KMS-11 (cell line): Measurements from ENCODE around the gene LRCH2.

Experiments used
- H2AFZ ChIP-seq: fragments of 200-600 bp; sonication (generic); 2 replicates; pipeline ENCODE4 v1.6.1; 2016; ENCODE audit warnings: antibody characterized with exemption, mixed run types, low read depth
- H3K27ac ChIP-seq: fragments of 200-600 bp; sonication (generic); 2 replicates; pipeline ENCODE4 v1.6.1; 2016; ENCODE audit warnings: mild to moderate bottlenecking, mixed run types
- H3K27me3 ChIP-seq: fragments of 200-600 bp; sonication (generic); 2 replicates; pipeline ENCODE4 v1.6.1; 2017; ENCODE audit warnings: mild to moderate bottlenecking, low read depth, mixed run types, moderate library complexity; ENCODE audit not compliant: insufficient read depth
- H3K36me3 ChIP-seq: fragments of 200-600 bp; sonication (generic); 2 replicates; pipeline ENCODE4 v1.6.1; 2017; ENCODE audit warnings: mild to moderate bottlenecking, mixed run types; ENCODE audit not compliant: insufficient read depth
- H3K4me1 ChIP-seq: fragments of 200-600 bp; sonication (generic); 2 replicates; pipeline ENCODE4 v1.6.1; 2016; ENCODE audit warnings: mild to moderate bottlenecking, low read depth, mixed run types; ENCODE audit not compliant: poor library complexity, severe bottlenecking
- H3K4me2 ChIP-seq: fragments of 200-600 bp; sonication (generic); 2 replicates; pipeline ENCODE4 v1.7.0; 2016; ENCODE audit warnings: mild to moderate bottlenecking, mixed run types
- H3K4me3 ChIP-seq: fragments of 200-600 bp; sonication (generic); IDR thresholded peaks from 2 replicates; pipeline ENCODE4 v1.6.1; 2017; ENCODE audit warnings: low read depth, low read length, mixed read lengths; ENCODE audit not compliant: insufficient read depth
- H3K79me2 ChIP-seq: fragments of 200-600 bp; sonication (generic); 2 replicates; pipeline ENCODE4 v1.6.1; 2016; ENCODE audit warnings: low read depth, mixed run types; ENCODE audit not compliant: insufficient read depth
- H3K9ac ChIP-seq: fragments of 200-600 bp; sonication (generic); 2 replicates; pipeline ENCODE4 v1.6.1; 2016; ENCODE audit warnings: mild to moderate bottlenecking, mixed run types
- H4K20me1 ChIP-seq: fragments of 200-600 bp; sonication (generic); 2 replicates; pipeline ENCODE4 v1.6.1; 2016; ENCODE audit warnings: mild to moderate bottlenecking, mixed run types; ENCODE audit not compliant: insufficient read depth
- CTCF ChIP-seq: fragments of 200-600 bp; sonication (generic); conservative IDR thresholded peaks from 2 replicates; pipeline ENCODE4 v1.6.1; 2017; ENCODE audit warnings: low read depth, mild to moderate bottlenecking, antibody characterized with exemption, low read length, moderate library complexity, mixed read lengths

The LRCH2 gene

GRCh38 chrX:115257711-115258110, 23.8 kb upstream of the LRCH2 start:
- Histone ChIP-seq H3K36me3 (no peaks in the 10 kb centered on the region), H3K4me3 (no peak overlapping the region), H3K4me2 (no peak overlapping the region), H3K9ac (no peak overlapping the region), H2AFZ (no peak overlapping the region), H3K79me2 (no peaks in the 10 kb centered on the region), H3K27me3 (no peaks in the 10 kb centered on the region), H3K27ac (no peak overlapping the region), H4K20me1 (no peaks in the 10 kb centered on the region), H3K4me1 (no peaks in the 10 kb centered on the region)
- TF ChIP-seq CTCF: no peak

GRCh38 chrX:115255003-115255402, 21.1 kb upstream of the LRCH2 start:
- H3K9ac ChIP-seq: no peak overlapping the region
- no peaks in the 10 kb centered on the region for H4K20me1 ChIP-seq
- TF ChIP-seq CTCF: no peak
- H3K27me3 ChIP-seq: no peaks in the 10 kb centered on the region
- no peaks in the 10 kb centered on the region for H3K4me1 ChIP-seq
- H3K36me3 ChIP-seq: no peaks in the 10 kb centered on the region
- no peak overlapping the region for H3K4me3 ChIP-seq
- no peak overlapping the region for H2AFZ ChIP-seq
- H3K27ac ChIP-seq: no peak overlapping the region
- H3K79me2 ChIP-seq: no peaks in the 10 kb centered on the region
- H3K4me2 ChIP-seq: no peak overlapping the region

GRCh38 chrX:115251458-115252233, 17.8 kb upstream of the LRCH2 start:
- Histone ChIP-seq H3K27ac (no peak overlapping the region), H3K36me3 (no peaks in the 10 kb centered on the region), H3K4me3 (no peak overlapping the region), H3K9ac (no peak overlapping the region), H2AFZ (no peak overlapping the region), H3K27me3 (no peaks in the 10 kb centered on the region), H3K79me2 (no peaks in the 10 kb centered on the region), H3K4me2 (no peak overlapping the region), H4K20me1 (no peaks in the 10 kb centered on the region), H3K4me1 (no peaks in the 10 kb centered on the region)
- TF ChIP-seq CTCF: no peak

- Histone ChIP-seq H3K4me2 (no peak overlapping the region), H3K79me2 (no peaks in the 10 kb centered on the region), H2AFZ (no peak overlapping the region), H3K27me3 (no peaks in the 10 kb centered on the region), H4K20me1 (no peaks in the 10 kb centered on the region), H3K27ac (no peak overlapping the region), H3K36me3 (no peaks in the 10 kb centered on the region), H3K4me1 (no peaks in the 10 kb centered on the region), H3K4me3 (no peak overlapping the region), H3K9ac (no peak overlapping the region)
- no peak for TF ChIP-seq CTCF
Measured at GRCh38 chrX:115237056-115237455, 3.2 kb upstream of the LRCH2 start.
